GM12878 (cell line): Measurements from ENCODE around the gene TGFBR1. TPM values are rescaled to one million over a fixed set of nuclear protein-coding genes. Genes with fewer than 3 reads are reported as not detected.

Source experiments
- BCLAF1 ChIP-seq: fragments of 450-650 bp; IDR thresholded peaks from 2 replicates; pipeline ENCODE4 v1.6.1; 2017; ENCODE audit warnings: antibody characterized with exemption, mild to moderate bottlenecking, moderate library complexity
- BRCA1 ChIP-seq: IDR thresholded peaks from 2 replicates; pipeline ENCODE4 v1.6.1; 2011; ENCODE audit warnings: low read depth, low read length, improper control_type of control experiment
- ELK1 ChIP-seq: IDR thresholded peaks from 2 replicates; pipeline ENCODE4 v1.6.1; 2012; ENCODE audit warnings: low read depth, low read length, improper control_type of control experiment
- GATAD2B ChIP-seq: fragments of 450-650 bp; conservative IDR thresholded peaks from 2 replicates; pipeline ENCODE4 v1.6.1; 2017; ENCODE audit warnings: low read depth, mild to moderate bottlenecking, moderate library complexity
- HDGF ChIP-seq: fragments of 450-650 bp; IDR thresholded peaks from 2 replicates; pipeline ENCODE4 v1.6.1; 2016; ENCODE audit warnings: antibody characterized with exemption
- IKZF1 ChIP-seq: fragments of 450-650 bp; conservative IDR thresholded peaks from 2 replicates; pipeline ENCODE4 v1.6.1; 2017; ENCODE audit warnings: antibody characterized with exemption, mild to moderate bottlenecking
- LARP7 ChIP-seq: fragments of 450-650 bp; IDR thresholded peaks from 2 replicates; pipeline ENCODE4 v1.6.1; 2017; ENCODE audit warnings: mild to moderate bottlenecking
- MLLT1 ChIP-seq: fragments of 450-650 bp; IDR thresholded peaks from 2 replicates; pipeline ENCODE4 v1.6.1; 2016; ENCODE audit warnings: mild to moderate bottlenecking
- MXI1 ChIP-seq: fragments of 150-350 bp; IDR thresholded peaks from 2 replicates; pipeline ENCODE4 v1.6.1; 2011; ENCODE audit warnings: low read depth, mild to moderate bottlenecking, inconsistent platforms, low read length, improper control_type of control experiment
- NBN ChIP-seq: fragments of 450-650 bp; IDR thresholded peaks from 2 replicates; pipeline ENCODE4 v1.6.1; 2016
- NFYB ChIP-seq: IDR thresholded peaks from 2 replicates; pipeline ENCODE4 v1.6.1; 2011; ENCODE audit warnings: low read depth, mild to moderate bottlenecking, low read length, improper control_type of control experiment, moderate library complexity; ENCODE audit not compliant: insufficient read depth
- NKRF ChIP-seq: fragments of 450-650 bp; conservative IDR thresholded peaks from 2 replicates; pipeline ENCODE4 v1.6.1; 2017; ENCODE audit warnings: mild to moderate bottlenecking, moderate library complexity
- PKNOX1 ChIP-seq: fragments of 450-650 bp; IDR thresholded peaks from 2 replicates; pipeline ENCODE4 v1.6.1; 2016; ENCODE audit warnings: mild to moderate bottlenecking
- RB1 ChIP-seq: fragments of 450-650 bp; formaldehyde crosslinking; IDR thresholded peaks from 2 replicates; pipeline ENCODE4 v1.6.1; 2017; ENCODE audit warnings: mild to moderate bottlenecking, borderline replicate concordance
- SMAD1 ChIP-seq: fragments of 450-650 bp; IDR thresholded peaks from 2 replicates; pipeline ENCODE4 v1.6.1; 2018; ENCODE audit warnings: mild to moderate bottlenecking, low read depth; ENCODE audit not compliant: partially characterized antibody
- TARDBP ChIP-seq: IDR thresholded peaks from 2 replicates; pipeline ENCODE4 v1.6.1; 2016; ENCODE audit warnings: borderline replicate concordance
- USF1 ChIP-seq: IDR thresholded peaks from 2 replicates; pipeline ENCODE4 v1.6.1; 2011; ENCODE audit warnings: borderline replicate concordance, low read depth, mild to moderate bottlenecking, moderate library complexity, mixed read lengths, low read length; ENCODE audit not compliant: insufficient read depth; ENCODE audit errors: extremely low read length
- YBX1 ChIP-seq: fragments of 450-650 bp; IDR thresholded peaks from 2 replicates; pipeline ENCODE4 v1.6.1; 2016; ENCODE audit warnings: antibody characterized with exemption
- polyA plus RNA-seq, 11 experiments: library from polyadenylated mRNA; depleted of rRNA in 4 of 11; unstranded in 6 of 11; stranded (reverse) in 5 of 11; fragments of >200 nt; fragmentation: Nextera tagmentation in 4 of 11; fragmentation: Illumina TruSeq in 1 of 11; extraction: Ambion mirVana in 4 of 11; extraction: Trizol in 1 of 11; gene quantifications; 1 replicate in 1 of 11; 2 replicates in 10 of 11; pipeline versions ENCODE4 v1.2.1 to v1.2.3, GENCODE V29; 2011 to 2016; ENCODE audit warnings: inconsistent platforms in 2 of 11, missing spikeins in 2 of 11, low read depth in 1 of 11
- total RNA-seq, 4 experiments: library from RNA; depleted of rRNA in 3 of 4; stranded (reverse); fragments of >200 nt in 3 of 4; fragmentation: Illumina TruSeq in 1 of 4; extraction: Trizol in 1 of 4; gene quantifications; 2 replicates each; pipeline versions ENCODE4 v1.2.1 to v1.2.3, GENCODE V29; 2013 to 2021

Gene TGFBR1
- total and polyA plus RNA-seq, 10 of the 15 experiments (the other 5 are each of a cell fraction or from before 2014, with no cell fraction given): 2.9 to 27.2 (median 16.6) TPM

GRCh38 chr9:99105152-99106043 lies 485 bp downstream of the TGFBR1 start (continued):
- TF ChIP-seq MLLT1 (no peak), NKRF (peak; percentile 52), TARDBP (no peak), MXI1 (no peak), LARP7 (peak; percentile 72), SMAD1 (no peak), YBX1 (no peak), BCLAF1 (no peak), NFYB (no peak), BRCA1 (no peak), IKZF1 (peak; percentile 65), GATAD2B (peak; percentile 97), NBN (0 out of 2 replicates have a peak, but pooled peaks have one; percentile 40), USF1 (no peak), HDGF (no peak), PKNOX1 (no peak), ELK1 (no peak), RB1 (0 out of 2 replicates have a peak, but pooled peaks have one; percentile 59)
